Adipose tissue (tissue), 3 donors: Measurements from ENCODE around the gene SH3RF3. TPM values are rescaled to one million over a fixed set of nuclear protein-coding genes. Genes with fewer than 3 reads are reported as not detected.

Source experiments
- H3K27ac ChIP-seq: one replicate; pipeline ENCODE4 v1.5.1; 2013; ENCODE audit warnings: low read depth, low read length
- WGBS, 3 donors: extraction: QIAGEN DNeasy Blood & Tissue Kit; methylation state at CpG; one replicate each; pipeline ENCODE4 v1.1.7; 2013; 5-methylcytosine and 5-hydroxymethylcytosine counted together
- polyA plus RNA-seq, 3 donors: library from polyadenylated mRNA; stranded (reverse); fragments of 200-250 nt; gene quantifications; one replicate each; pipeline ENCODE4 v1.2.3, GENCODE V29; 2013
- donor health status: healthy with polysubstance abuse.
- donor health status: Bipolar disorder and iron deficiency.
- donor health status: healthy.

The SH3RF3 gene
- polyA plus RNA-seq, 3 donors = 1.2 to 6.5 (median 5.4) TPM

DNA sequence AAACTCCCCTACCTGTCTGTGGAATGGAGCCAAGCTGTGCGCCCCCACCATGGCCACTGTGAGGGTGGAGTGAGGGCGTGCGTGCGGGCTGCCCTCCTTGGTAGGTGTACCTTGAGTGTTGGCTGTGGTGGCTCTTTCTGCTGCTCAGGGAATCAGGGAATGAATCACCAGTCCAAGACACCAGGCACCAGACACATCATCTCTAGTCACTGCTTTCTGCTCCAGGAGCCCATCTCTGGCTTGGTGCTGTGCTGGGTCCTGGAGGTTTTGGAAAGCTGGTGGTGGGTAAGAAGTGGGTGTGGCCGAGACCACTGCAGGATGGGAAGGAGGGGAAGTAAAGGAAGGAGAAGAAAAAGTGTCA is 274.8 kb downstream of the SH3RF3 start:
- WGBS, 3 donors = 92 to 97% (median 96%) methylated on average over 5 of the region's 5 CpGs

DNA sequence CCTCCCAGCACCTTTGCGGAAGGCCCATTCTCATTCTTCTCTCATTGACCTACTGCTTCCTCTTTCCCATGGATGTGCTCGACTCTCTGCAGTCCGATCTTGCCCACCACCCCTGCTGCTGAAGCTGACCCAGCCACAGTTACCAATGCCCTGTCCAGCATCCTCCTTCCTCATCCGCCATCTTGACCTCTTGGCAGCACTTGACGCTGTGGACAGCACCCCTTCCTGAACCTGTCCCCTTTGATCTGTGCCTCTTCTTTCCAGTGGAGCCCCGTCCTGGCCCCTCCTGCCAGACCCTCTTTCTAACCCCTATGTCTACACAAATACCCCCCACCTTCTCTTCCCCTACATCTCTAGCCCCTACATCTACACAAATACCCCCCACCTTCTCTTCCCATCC is 275.7 kb downstream of the SH3RF3 start:
- H3K27ac ChIP-seq = no peak overlapping the region
- 93 to 95% (median 95%) methylated on average over 6 of the region's 6 CpGs for WGBS, 3 donors

More for the DNA sequence above, 274.8 kb downstream of the SH3RF3 start:
- no peak overlapping the region for H3K27ac ChIP-seq

DNA sequence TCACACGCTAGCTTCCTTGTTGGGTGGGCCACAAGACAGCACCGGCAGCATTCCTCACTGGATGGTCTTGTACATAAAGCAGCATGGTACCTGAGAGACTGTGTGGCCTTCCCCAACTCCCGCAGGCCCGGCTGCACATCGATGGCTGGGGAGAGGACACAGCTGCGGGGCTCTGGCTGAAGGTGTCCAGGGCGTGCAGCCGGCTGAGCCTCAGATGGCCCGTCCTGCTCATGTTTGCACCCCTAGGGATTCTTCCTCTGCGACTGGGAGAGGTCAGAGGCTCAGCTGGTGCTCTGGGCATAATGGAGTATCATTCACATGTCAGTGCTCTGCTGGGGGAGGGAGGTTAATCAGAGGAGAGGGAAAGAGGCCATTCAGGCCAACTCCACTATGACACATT is 276.9 kb downstream of the SH3RF3 start:
- no peak overlapping the region for H3K27ac ChIP-seq
- WGBS, 3 donors = 88 to 93% (median 93%) methylated on average over 10 of the region's 10 CpGs

DNA sequence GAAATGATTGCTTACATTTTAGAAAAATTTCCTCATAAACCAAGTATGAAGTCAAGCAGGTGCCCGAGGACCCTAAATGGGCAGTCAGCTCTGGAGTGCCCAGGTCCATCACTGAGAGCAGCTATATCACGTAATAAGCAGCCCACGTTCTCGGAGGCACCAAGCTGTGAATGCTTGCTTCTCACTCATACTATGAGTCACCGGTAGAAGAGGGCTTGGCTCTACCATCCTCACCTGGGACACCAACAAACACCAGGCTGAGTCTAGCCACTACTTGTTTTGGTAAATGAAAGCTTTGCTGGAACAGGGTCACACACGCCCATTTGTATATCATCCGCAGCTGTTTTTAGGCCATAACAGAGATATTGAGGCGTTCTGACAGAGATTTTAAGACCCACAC is 277.3 kb downstream of the SH3RF3 start:
- no peak overlapping the region for H3K27ac ChIP-seq
- 89 to 96% (median 92%) methylated on average over 8 of the region's 8 CpGs for WGBS, 3 donors

DNA sequence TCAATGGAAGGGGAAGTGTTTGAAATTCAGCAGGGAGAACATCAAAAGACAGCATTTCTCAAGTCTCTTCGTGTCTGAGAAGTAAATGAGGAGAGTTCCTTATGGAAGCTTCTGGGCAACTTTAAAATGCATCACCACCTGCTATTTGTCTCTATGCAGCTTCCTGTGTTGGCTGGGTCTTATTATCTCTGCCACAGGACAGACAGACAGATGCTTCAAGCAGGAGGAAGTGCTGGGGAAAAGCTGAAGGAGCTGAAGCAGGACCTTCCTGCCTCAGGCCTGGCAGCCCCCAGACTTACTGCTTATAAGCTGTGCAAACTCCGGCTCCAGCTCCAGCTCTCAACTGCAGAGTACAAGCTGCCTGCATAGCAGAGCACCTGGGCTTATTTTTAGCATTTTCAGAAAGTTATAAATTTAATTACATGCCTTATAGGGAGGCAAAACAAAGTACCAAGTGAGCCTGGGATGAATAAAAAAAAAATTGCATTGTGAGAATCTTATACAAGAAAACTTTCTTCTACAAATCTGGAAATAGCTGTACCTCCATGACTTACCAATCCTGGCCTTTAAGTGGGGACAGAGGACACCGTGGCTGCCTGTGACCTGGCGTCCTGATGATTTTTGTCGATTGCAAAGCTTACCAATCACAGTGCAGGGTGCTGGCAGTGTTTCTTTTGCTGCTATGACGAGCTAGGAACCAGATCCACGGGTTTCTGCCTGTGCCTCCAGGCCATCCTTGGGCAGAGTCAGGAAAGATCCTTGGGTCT is 278.5 kb downstream of the SH3RF3 start:
- H3K27ac ChIP-seq = no peak overlapping the region
- WGBS, 3 donors = 69 to 84% (median 83%) methylated on average over 7 of the region's 7 CpGs

DNA sequence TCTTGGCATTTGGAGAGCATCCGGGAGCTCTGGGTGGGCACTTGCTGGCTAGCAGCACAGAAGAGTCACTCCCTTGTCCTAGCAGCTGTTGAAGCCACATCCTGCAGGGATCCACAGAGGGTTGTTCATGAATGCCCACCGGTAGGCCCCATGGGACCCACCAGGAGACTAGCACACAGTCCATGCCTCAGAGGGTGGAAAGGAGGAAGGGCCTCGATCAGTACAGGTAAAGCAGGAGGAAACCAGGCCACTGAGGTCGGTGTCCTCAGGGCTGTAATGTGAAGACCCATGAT is 279.0 kb downstream of the SH3RF3 start:
- H3K27ac ChIP-seq = no peak overlapping the region
- 90 to 93% (median 91%) methylated on average over 4 of the region's 4 CpGs for WGBS, 3 donors

DNA sequence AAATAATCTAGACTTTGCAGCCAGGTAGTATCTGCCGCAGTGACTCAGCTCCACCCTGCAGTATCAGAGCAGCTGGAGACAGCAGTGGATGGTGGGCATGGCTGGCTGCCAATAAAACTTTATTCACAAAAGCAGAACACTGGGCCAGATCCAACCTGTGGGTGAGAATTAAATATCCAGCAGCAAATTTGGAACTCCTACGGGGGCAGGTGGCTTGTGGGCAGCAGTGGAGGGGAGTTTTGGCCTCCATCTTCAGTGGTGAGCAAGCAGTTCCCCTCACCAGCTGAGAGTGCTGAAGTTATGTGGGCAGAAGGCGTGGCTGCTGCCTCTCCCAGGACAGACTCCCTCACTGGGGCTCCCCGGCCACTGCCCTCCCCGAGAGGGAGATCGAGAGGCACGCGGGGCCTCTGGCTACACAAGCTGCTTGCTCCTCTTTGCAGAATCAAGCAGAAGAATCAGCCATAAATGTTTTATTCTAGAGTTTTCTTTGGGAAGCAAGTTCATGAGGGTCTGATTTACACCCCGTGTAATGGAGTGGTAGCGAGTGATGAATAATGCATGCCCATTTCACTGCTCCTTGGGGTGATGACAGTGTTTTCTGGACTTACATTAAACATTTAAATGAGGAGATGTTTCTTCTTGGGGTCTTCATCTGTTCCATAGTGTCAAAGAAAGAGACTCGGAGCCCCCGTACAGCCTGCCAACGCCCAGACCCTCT is 280.5 kb downstream of the SH3RF3 start:
- WGBS, 3 donors = 73 to 86% (median 84%) methylated on average over 13 of the region's 13 CpGs
- no peak overlapping the region for H3K27ac ChIP-seq

DNA sequence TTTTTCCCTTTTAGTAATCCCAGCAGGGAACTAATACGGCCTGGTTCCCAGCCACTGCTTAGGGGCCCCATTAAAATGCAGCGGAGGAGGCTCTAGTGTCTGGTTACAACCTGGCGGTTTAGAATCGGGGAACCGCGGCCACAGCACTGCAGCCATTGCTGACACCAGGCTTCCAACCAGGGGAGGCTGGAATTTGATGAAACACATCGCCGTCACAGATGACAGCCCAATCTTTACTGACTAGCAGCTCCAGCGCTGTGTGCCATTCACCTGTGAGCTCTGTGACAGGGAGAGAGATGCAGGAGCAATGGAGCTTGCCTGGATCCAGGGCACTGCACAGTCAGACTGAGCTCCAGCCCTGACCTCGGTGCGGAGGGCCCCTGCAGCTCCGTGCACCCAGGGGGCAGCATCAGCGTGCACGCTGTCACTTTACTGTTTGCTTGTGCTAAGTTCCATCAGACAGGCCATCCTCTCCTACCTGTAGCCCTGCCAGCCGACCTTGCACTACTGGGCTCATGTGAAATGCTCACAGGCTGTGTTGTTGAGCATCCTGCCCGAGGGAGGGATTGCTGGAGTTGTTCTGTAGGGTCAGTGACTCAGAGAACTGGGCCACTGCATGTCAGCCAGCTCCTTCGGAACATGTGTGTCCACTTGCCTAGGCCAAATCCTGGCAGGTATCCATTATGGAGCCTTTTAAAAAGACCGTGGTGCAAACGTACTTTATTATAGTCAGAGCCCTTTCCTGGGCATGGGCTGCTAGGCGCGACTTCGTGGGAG is 281.2 kb downstream of the SH3RF3 start:
- 58 to 82% (median 78%) methylated on average over 22 of the region's 22 CpGs for WGBS, 3 donors
- no peak overlapping the region for H3K27ac ChIP-seq

DNA sequence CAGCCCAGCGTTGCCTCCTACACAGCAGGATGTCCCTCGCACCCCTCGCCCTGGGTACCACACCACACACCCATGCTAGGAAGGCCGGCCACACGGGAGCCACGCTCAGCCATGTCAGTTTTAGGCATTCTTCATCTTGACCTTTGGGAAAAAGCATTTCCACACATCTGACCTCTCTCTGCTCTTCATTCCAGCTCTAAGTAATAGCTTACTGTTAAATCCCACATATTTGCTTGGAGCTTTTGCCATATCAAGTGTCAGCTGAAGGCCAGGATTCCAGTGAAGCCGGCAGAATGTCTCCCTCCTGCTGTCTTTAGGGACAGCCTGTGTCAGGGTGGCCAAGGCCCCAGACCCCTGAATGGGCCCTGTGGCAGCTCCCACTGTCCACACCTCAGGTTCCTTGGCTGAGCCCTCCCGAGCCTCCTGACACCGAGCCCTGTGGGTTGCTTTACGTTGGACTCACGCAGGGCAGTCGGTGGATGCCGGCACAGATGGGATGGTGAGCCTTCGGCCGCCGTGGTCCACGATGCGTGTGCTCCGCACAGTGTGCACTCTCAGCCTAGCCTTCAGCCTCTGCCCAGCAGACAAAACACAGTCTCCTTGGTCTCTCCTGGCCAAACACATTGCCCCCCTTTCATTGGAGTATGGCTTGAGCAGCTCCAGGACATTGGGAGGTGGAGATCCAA is 282.8 kb downstream of the SH3RF3 start:
- WGBS, 3 donors = 86 to 93% (median 90%) methylated on average over 19 of the region's 19 CpGs
- no peak overlapping the region for H3K27ac ChIP-seq

DNA sequence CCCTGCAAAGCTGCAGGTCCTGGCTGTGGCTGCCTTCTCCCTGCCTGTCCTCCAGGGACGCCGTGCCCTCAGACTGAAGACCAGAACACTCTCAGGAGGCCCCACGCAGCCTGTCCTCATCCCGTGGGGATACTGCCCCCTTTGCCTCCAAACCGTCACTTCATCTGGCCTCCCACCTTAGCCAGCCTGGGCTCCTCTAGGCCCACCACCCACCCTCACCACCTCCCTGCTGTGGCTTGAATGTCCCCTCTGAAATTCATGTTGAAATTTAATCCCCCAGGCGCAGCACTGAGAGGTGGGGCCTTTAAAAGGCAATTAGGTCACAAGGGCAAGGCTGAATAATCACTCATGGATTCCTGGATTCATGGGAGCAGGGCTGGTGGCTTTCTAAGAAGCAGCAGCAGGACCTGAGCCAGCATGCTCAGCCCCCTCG is 286.6 kb downstream of the SH3RF3 start:
- WGBS, 3 donors = 64 to 88% (median 85%) methylated on average over 7 of the region's 7 CpGs
- H3K27ac ChIP-seq = no peak overlapping the region

DNA sequence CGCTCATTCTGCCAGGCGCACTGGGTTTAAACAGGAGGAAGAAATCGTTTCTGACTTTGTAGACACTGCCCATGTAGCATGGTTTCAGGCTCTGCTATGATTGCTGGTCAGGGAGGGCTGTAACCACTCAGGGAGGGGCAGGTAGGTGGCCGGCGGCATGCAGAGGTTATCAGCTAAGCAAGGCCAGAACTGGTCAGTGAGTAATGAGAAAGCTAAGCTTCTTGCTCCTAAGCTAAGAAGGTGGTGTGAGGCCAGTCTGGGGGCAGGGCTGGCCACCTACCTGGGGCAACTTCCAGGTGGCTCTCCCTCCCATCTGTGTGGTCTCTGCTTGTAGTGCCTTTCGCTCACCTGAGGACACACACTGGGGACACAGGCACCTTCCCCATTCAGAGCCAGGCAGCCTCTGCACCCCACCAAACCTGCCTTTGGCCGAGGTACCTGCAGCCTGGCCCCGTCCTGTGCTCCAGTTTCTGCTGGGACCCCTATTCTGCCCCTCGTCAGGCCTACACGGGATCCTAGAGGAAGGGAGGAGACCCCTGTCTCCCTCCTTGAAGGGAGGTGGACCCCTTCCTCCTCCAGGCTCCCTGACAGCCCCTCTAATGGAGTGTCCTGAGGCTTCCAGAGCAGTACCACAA is 288.8 kb downstream of the SH3RF3 start:
- H3K27ac ChIP-seq = no peak overlapping the region
- WGBS, 3 donors = 73 to 92% (median 87%) methylated on average over 10 of the region's 10 CpGs

DNA sequence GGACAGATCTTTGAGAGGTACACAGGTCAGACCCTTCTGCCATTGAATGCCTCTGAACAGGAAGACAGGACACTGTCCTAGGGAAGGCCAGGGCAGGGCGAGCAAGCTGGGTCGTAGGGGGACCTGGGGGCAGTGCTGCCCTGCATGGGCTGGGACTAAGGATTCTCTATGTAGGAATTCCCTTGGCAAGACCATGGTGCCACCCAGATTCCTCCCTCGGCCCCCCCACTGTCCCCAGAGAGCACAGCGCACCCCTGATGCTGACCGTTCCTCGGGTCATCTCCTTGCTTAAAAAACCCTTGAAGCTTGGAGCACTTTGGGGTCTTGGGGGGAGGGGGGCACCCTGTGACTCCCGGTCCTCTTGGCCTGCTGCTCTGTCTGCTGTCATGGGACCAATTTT is 289.7 kb downstream of the SH3RF3 start:
- no peak overlapping the region for H3K27ac ChIP-seq
- WGBS, 3 donors = 84 to 97% (median 96%) methylated on average over 7 of the region's 7 CpGs

DNA sequence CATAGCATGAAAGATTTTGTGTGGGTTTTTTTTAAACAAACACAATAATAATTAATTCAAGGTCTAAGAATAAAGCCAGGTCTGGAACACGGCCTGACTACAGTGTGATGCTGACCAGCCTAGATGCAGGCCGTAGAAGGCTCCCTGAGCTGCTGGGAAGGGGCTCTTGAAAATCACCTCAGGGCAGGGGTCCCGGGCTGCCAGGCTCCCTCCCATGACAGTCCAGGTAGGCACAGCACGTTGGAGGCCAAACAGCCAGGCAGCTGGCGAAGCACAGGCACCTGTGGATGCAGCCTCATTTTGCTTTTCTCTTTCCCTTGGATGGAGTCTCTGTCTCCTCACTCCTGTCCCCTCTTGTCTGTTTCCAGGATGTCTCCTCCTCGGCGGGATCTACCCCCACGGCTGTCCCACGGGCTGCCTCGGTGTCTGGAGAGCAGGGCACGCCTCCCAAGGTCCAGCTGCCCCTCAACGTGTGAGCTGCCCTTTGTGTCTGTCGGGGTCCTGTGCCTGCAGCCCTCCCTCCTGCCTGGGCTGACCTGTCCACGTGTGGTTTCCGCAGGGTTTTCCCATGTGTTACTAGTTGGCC is 290.3 kb downstream of the SH3RF3 start:
- WGBS, 3 donors = 73 to 91% (median 91%) methylated on average over 15 of the region's 15 CpGs
- H3K27ac ChIP-seq = no peak overlapping the region

DNA sequence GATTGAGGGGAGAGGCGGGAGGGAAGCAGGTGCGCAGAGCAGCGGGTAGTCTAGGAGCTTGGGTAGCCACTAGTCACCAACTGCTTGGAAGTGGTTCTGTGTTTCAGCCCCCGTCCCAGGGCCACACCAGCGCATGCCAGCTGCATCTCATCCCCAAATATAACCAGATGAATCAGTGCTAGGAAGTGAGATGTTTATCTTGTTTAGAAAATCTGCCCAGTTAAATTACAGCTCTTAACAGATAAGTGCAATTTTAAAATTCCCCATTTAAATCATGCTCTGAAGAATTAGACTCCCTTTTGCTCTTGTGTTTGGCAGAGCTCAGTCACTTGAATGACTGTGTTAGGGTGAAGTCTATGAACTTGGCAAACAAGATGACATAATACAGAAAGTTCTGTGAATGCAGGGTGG is 291.0 kb downstream of the SH3RF3 start:
- 83 to 95% (median 87%) methylated on average over 5 of the region's 5 CpGs for WGBS, 3 donors
- no peak overlapping the region for H3K27ac ChIP-seq

DNA sequence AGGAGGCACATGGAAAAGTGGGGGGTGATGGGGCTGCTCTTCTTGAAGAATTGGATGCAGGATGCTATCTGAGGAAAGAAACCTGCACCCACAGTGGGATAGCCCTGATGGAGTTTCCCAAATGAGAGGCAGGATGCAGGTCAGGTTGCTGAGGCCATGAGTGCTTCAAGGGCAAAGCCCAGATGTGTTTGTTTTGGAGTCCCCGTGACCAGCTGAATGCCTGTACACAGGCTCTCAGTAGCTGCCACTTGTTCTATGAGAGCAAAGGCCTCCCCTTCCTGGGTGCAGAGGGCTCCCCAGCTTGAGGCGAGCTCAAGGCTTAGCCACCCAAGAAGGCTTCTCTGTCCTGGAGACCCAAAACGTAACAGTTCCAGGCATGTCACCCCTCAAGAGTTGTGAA is 292.1 kb downstream of the SH3RF3 start:
- 63 to 95% (median 88%) methylated on average over 3 of the region's 3 CpGs for WGBS, 3 donors
- no peak overlapping the region for H3K27ac ChIP-seq

DNA sequence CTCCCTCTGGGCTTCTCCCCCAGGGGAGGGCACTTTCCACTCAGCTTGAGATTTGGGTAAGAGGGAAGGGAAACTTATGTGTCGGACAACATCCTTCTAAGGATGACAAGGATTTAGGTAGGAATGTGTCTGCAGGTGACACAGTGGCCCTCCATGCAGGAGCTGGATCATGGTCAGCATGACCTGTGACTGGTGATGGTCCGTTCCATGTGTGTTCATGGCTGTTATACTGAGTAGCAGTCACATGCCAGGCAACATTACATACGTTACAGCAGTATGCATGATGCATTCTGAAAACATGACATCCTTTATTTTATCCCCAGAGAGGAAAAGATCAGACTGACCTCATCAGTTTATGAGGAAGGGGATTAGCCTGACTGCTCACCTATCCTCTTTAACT is 292.6 kb downstream of the SH3RF3 start:
- H3K27ac ChIP-seq = no peak overlapping the region
- WGBS, 3 donors = 91 to 93% (median 93%) methylated on average over 3 of the region's 3 CpGs

DNA sequence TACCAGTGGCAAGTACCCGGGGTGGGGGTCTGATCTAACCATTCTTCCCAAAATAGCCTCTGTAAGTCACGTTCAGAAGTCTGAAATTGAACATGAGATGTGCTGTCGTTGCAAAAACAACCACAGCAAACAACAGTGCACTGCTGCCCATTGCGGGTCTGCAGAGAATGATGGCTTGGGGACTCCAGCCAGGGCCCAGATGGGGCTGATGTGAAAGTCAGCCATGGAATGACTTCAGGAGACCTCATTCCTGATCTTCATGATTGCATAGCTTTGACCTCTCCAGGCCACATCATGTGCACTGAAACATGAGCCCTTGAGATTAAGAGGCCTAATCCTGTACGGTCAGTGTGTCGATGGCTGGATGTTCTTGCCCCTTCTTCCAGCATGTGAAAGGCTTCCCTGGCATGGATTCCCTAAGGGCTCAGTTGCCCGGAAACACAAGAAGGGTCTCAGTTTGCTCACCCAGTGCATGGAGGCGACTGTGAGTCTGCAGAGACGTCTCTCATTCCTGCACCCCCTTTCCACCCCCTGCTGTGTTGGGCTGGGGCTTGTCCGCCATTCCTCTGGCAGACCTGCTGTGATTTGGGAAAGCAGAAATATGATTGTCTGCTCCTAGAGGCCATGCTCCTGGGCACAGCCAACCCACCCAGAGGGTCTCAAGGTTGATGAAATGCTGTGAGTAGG is 293.2 kb downstream of the SH3RF3 start:
- H3K27ac ChIP-seq = no peak overlapping the region
- 86 to 88% (median 86%) methylated on average over 10 of the region's 10 CpGs for WGBS, 3 donors
